GM13976 (cell line): ENCODE results near the gene BCAT1.

Experiments used
- DNase-seq: peaks from one replicate; pipeline ENCODE4 v3.0.0; 2012; ENCODE audit warnings: low spot score
- CTCF ChIP-seq: IDR thresholded peaks from 2 replicates; pipeline ENCODE4 v1.5.1; 2012; ENCODE audit warnings: borderline replicate concordance, mild to moderate bottlenecking; ENCODE audit not compliant: insufficient read depth; ENCODE audit errors: extremely low read depth, missing control alignments, control extremely low read depth
- in situ Hi-C: fragments of 300-500 bp; cut with MboI; formaldehyde crosslinking; loops from one replicate; pipeline ENCODE4 v1.12.0; 2022; ENCODE audit warnings: low sequenced_read_pairs, mixed read lengths, inconsistent platforms; ENCODE audit not compliant: unreplicated experiment

The BCAT1 gene

GRCh38 chr12:24770334-24770733 lies 178.6 kb downstream of the BCAT1 start:
- TF ChIP-seq CTCF, result no peak
- no peak for DNase-seq
- in situ Hi-C loops, result loop anchor here (25.0 kb wide), 1 partner anchor 1558 kb away; no protein-coding TSS in a partner anchor

- in situ Hi-C loops, result loop anchor here (25.0 kb wide), 1 partner anchor 1557 kb away; no protein-coding TSS in a partner anchor
- no peak for DNase-seq
- TF ChIP-seq CTCF, result no peak
Observed at GRCh38 chr12:24769682-24770081, 179.2 kb downstream of the BCAT1 start.

GRCh38 chr12:24768415-24768814 lies 180.5 kb downstream of the BCAT1 start:
- in situ Hi-C loops, result loop anchor here (25.0 kb wide), 1 partner anchor 1556 kb away; no protein-coding TSS in a partner anchor
- no peak for TF ChIP-seq CTCF
- DNase-seq, result no peak

GRCh38 chr12:24767016-24767415 lies 181.9 kb downstream of the BCAT1 start:
- TF ChIP-seq CTCF, result no peak
- DNase-seq, result no peak
- in situ Hi-C loops, result loop anchor here (25.0 kb wide), 1 partner anchor 1555 kb away; no protein-coding TSS in a partner anchor

- in situ Hi-C loops, result loop anchor here (25.0 kb wide), 1 partner anchor 1552 kb away; no protein-coding TSS in a partner anchor
- no peak for DNase-seq
- no peak for TF ChIP-seq CTCF
Observed at GRCh38 chr12:24764712-24765111, 184.2 kb downstream of the BCAT1 start.

- in situ Hi-C loops, result loop anchor here (25.0 kb wide), 1 partner anchor 1548 kb away; no protein-coding TSS in a partner anchor
- DNase-seq, result no peak
Observed at GRCh38 chr12:24760606-24761378, 188.1 kb downstream of the BCAT1 start.

More at GRCh38 chr12:24760606-24761378, 188.1 kb downstream of the BCAT1 start:
- TF ChIP-seq CTCF, result no peak
